Prostate gland (tissue), 2 donors: ENCODE measurements around the gene NCL.

Experiments
- POLR2A ChIP-seq: fragments of 450-650 bp; IDR thresholded peaks from one replicate; pipeline ENCODE4 v1.6.1; 2016; ENCODE audit warnings: antibody characterized with exemption, mild to moderate bottlenecking
- POLR2AphosphoS5 ChIP-seq: sonication (generic); formaldehyde crosslinking; IDR thresholded peaks from one replicate; pipeline ENCODE4 v1.6.1; 2017; ENCODE audit warnings: antibody characterized with exemption
- TF ChIP-seq, protein P1 (sequence below), 4 experiments: fragments of 200-600 bp in 2 of 4; fragments of 450-650 bp in 2 of 4; sonication (generic) in 2 of 4; IDR thresholded peaks; 1 replicate in 3 of 4; 2 replicates in 1 of 4; pipeline ENCODE4 v1.5.1; 2016 to 2019; ENCODE audit warnings: antibody characterized with exemption in 4 of 4, mild to moderate bottlenecking in 2 of 4, moderate library complexity in 2 of 4

DNA sequence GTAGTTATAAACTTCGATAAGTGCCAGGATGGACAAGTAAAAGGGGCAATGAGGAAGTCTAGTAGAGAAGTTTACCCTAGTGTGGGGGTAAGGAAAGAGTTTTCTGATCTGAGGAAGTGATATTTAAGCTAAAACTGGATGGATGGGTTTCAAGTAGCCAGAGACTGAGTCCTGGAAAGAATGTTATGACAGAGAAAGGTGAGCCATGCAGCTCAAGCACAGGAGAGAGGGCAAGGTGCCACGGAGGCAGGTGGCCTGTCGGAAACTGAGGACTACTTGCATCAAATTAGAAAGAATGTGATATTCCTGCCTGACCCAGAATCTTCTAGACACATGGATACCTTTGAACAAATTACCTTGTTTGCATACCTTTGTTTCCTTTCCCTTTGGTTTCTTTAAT is 39.5 kb upstream of the NCL start:
- TF ChIP-seq, protein P1, sequence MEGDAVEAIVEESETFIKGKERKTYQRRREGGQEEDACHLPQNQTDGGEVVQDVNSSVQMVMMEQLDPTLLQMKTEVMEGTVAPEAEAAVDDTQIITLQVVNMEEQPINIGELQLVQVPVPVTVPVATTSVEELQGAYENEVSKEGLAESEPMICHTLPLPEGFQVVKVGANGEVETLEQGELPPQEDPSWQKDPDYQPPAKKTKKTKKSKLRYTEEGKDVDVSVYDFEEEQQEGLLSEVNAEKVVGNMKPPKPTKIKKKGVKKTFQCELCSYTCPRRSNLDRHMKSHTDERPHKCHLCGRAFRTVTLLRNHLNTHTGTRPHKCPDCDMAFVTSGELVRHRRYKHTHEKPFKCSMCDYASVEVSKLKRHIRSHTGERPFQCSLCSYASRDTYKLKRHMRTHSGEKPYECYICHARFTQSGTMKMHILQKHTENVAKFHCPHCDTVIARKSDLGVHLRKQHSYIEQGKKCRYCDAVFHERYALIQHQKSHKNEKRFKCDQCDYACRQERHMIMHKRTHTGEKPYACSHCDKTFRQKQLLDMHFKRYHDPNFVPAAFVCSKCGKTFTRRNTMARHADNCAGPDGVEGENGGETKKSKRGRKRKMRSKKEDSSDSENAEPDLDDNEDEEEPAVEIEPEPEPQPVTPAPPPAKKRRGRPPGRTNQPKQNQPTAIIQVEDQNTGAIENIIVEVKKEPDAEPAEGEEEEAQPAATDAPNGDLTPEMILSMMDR (IDR thresholded peaks at IDR 0.05), result no peak
- TF ChIP-seq POLR2AphosphoS5, result no peak
- no peak for TF ChIP-seq POLR2A
